ENCODE results near the gene FITM1.

FITM1 gene

GRCh38 chr14:24141097-24141880 lies 10.8 kb downstream of the FITM1 start, which contains the start of gene EMC9 (continued):
- TF ChIP-seq ZBTB49 (tag by site-specific recombination; IDR thresholded peaks at IDR 0.05; ENCODE audit: low read depth), result no peak
- TF ChIP-seq ZNF350 (tag by site-specific recombination; IDR thresholded peaks at IDR 0.05), result no peak
- TF ChIP-seq ZNF623 (tag by site-specific recombination; IDR thresholded peaks at IDR 0.05), result peak; percentile 36; the same call in 1 of the 2 replicates
- no peak for TF ChIP-seq ZNF621 (tag by site-specific recombination; IDR thresholded peaks at IDR 0.05)
- no peak for TF ChIP-seq ZNF221 (tag by site-specific recombination; IDR thresholded peaks at IDR 0.05; ENCODE audit: borderline replicate concordance)
- TF ChIP-seq ZNF518A (tag by site-specific recombination; conservative IDR thresholded peaks at IDR 0.05; ENCODE audit: low read depth), result 0 out of 2 replicates have a peak, but pooled peaks have one; percentile 12
- no peak; the same call in none of the 2 replicates for TF ChIP-seq ZNF692 (tag by site-specific recombination; IDR thresholded peaks at IDR 0.05)
- peak; percentile 91 for TF ChIP-seq KLF17 (tag by site-specific recombination; IDR thresholded peaks at IDR 0.05)
- 0 out of 2 replicates have a peak, but pooled peaks have one; percentile 47 for TF ChIP-seq ZBTB6 (tag by site-specific recombination; IDR thresholded peaks at IDR 0.05)
- TF ChIP-seq ZNF184 (tag by site-specific recombination; IDR thresholded peaks at IDR 0.05), result no peak
- TF ChIP-seq CTCF (tag by site-specific recombination; IDR thresholded peaks at IDR 0.05), result peak; percentile 78
- peak; percentile 92; the same call in 1 of the 2 replicates for TF ChIP-seq ZNF391 (tag by site-specific recombination; IDR thresholded peaks at IDR 0.05; ENCODE audit: borderline replicate concordance, low read depth)
- no peak for TF ChIP-seq ZNF791 (tag by site-specific recombination; IDR thresholded peaks at IDR 0.05)
- TF ChIP-seq ZBTB48 (tag by site-specific recombination; IDR thresholded peaks at IDR 0.05), result peak; percentile 99; the same call in 1 of the 2 replicates
- peak; percentile 54; the same call in 1 of the 2 replicates for TF ChIP-seq ZIC2 (tag by site-specific recombination; IDR thresholded peaks at IDR 0.05)
- TF ChIP-seq ZNF530 (tag by site-specific recombination; IDR thresholded peaks at IDR 0.05; ENCODE audit: low read depth), result no peak
- TF ChIP-seq ZNF2 (tag by site-specific recombination; IDR thresholded peaks at IDR 0.05), result peak; percentile 81; the same call in 1 of the 2 replicates
- no peak for TF ChIP-seq MZF1 (tag by site-specific recombination; IDR thresholded peaks at IDR 0.05; ENCODE audit: borderline replicate concordance)
- peak; percentile 40; the same call in 1 of the 2 replicates for TF ChIP-seq ZNF146 (tag by site-specific recombination; IDR thresholded peaks at IDR 0.05)
- TF ChIP-seq SP2 (tag by site-specific recombination; IDR thresholded peaks at IDR 0.05), result peak; percentile 94
- no peak for TF ChIP-seq TCF7L2 (IDR thresholded peaks at IDR 0.05; ENCODE audit: borderline replicate concordance, low read depth, low read length)
- 0 out of 2 replicates have a peak, but pooled peaks have one; percentile 27 for TF ChIP-seq INSM2 (tag by site-specific recombination; IDR thresholded peaks at IDR 0.05)
- TF ChIP-seq ZNF521 (tag by site-specific recombination; IDR thresholded peaks at IDR 0.05), result no peak

Data from HEK293 (cell line).